ENCODE results near the gene VLDLR. TPM values are rescaled to one million over a fixed set of nuclear protein-coding genes. Genes with fewer than 3 reads are reported as not detected.

The VLDLR gene
- total and polyA plus RNA-seq, 2 of the 13 experiments (the other 11 are each of a cell fraction or from before 2014, with no cell fraction given), result 3.4 to 10.5 TPM

DNA sequence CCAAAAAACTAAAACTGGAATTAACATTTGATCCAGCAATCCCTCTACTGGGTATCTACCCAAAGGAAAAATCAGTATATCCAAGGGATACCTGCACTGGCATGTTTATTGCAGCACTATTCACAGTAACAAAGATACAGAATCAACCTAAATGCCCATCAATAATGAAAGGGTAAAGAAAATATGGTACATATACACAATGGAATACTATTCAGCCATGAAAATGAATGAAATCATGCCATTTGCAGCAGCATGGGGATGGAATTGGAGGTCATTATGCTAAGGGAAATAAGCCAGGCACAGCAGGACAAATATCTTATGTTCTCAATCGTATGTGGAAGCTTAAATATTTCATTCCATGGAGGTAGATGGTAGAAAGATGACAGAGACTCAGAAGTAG, 9.7 kb downstream of the VLDLR start:
- WGBS (ENCODE audit: low lambda C conversion rate), result 38% methylated on average over 1 of the region's 1 CpG
- H3K27me3 ChIP-seq (ENCODE audit: control insufficient read depth in 1 of 2, insufficient read depth in 2 of 2, low read length in 2 of 2), result no peaks in the 10 kb centered on the region
- BruUV-seq (replicated peaks), result no TSS peak
- no peak overlapping the region for H2AFZ ChIP-seq (ENCODE audit: low read length)
- no peak for TF ChIP-seq ZMYM2 (CRISPR knock-in tag; IDR thresholded peaks at IDR 0.05)
- DNase-seq (ENCODE audit: low spot score) (no peak), ATAC-seq (no peak), FAIRE-seq (no peak)
- H4K20me1 ChIP-seq (ENCODE audit: insufficient read depth, low read length), result no peaks in the 10 kb centered on the region
- no peak overlapping the region for H3K4me2 ChIP-seq (ENCODE audit: low read depth, low read length)
- intact Hi-C loops (cut with micrococcal nuclease; ENCODE audit: unreplicated experiment) (no loop called here), in situ Hi-C loops (cut with HindIII; ENCODE audit: extremely low pct_ligation_motif_present, low pct_unique_long_range_greater_than_20kb) (no loop called here)
- no peaks in the 10 kb centered on the region for H3K9me3 ChIP-seq (ENCODE audit: low read length)
- H3K9ac ChIP-seq (ENCODE audit: insufficient read depth, low read depth, low read length), result no peak overlapping the region
- no peaks in the 10 kb centered on the region for H3K4me1 ChIP-seq (ENCODE audit: insufficient read depth, low read length)
- no peaks in the 10 kb centered on the region for H3K79me2 ChIP-seq (ENCODE audit: insufficient read depth, low read length)
- POLR2A ChIA-PET, result no interaction called here
- H3K27ac ChIP-seq (ENCODE audit: extremely low read length, insufficient read depth, low read length), result no peak overlapping the region
- H3K4me3 ChIP-seq (replicated peaks in 1 of 3; ENCODE audit: insufficient read depth in 1 of 3, low read depth in 2 of 3, low read length in 3 of 3), result no peak overlapping the region
- no peaks in the 10 kb centered on the region for H3K36me3 ChIP-seq (replicated peaks in 1 of 2; ENCODE audit: control insufficient read depth in 1 of 2, insufficient read depth in 2 of 2, low read length in 2 of 2)
- CTCF ChIA-PET (ENCODE audit: low intra/inter-chr PET ratio, low total read pairs), result no interaction called here

DNA sequence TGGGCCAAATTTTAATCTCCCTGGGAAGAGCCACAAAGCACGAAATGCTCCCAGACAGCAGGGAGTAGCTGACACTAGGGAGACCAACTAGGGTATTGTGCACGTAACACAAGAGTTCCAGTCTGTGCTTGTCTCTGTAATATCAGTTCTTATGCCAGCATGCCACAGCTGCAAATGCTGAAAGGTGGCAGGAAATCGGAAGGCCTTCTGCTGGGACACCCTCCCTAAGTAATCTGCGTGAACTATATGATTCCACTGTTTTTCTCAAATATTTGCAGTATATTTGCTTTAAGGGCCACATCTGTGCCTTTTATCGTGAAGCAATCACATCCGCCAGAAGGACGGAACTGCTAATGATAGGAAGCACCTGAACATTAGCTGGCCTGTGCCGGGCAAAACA, 12.6 kb downstream of the VLDLR start:
- no TSS peak for BruUV-seq (replicated peaks)
- Histone ChIP-seq H3K4me1 (ENCODE audit: insufficient read depth, low read length) (peaks cover 1% of the 10 kb centered on the region; the same call in 1 of the 2 replicates), H3K27me3 (ENCODE audit: control insufficient read depth in 1 of 2, insufficient read depth in 2 of 2, low read length in 2 of 2) (no peaks in the 10 kb centered on the region), H3K27ac (ENCODE audit: extremely low read length, insufficient read depth, low read length) (no peak overlapping the region), H3K4me3 (replicated peaks in 1 of 3; ENCODE audit: insufficient read depth in 1 of 3, low read depth in 2 of 3, low read length in 3 of 3) (no peak overlapping the region), H4K20me1 (ENCODE audit: insufficient read depth, low read length) (no peaks in the 10 kb centered on the region), H3K4me2 (ENCODE audit: low read depth, low read length) (no peak overlapping the region), H2AFZ (ENCODE audit: low read length) (no peak overlapping the region), H3K36me3 (replicated peaks in 1 of 2; ENCODE audit: control insufficient read depth in 1 of 2, insufficient read depth in 2 of 2, low read length in 2 of 2) (no peaks in the 10 kb centered on the region), H3K9me3 (ENCODE audit: low read length) (no peaks in the 10 kb centered on the region), H3K79me2 (ENCODE audit: insufficient read depth, low read length) (no peaks in the 10 kb centered on the region), H3K9ac (ENCODE audit: insufficient read depth, low read depth, low read length) (no peak overlapping the region)
- in situ Hi-C loops (cut with HindIII; ENCODE audit: extremely low pct_ligation_motif_present, low pct_unique_long_range_greater_than_20kb), result no loop called here
- ATAC-seq, result no peak
- WGBS (ENCODE audit: low lambda C conversion rate), result 84% methylated on average over 7 of the region's 8 CpGs
- ChIA-PET POLR2A (no interaction called here), CTCF (ENCODE audit: low intra/inter-chr PET ratio, low total read pairs) (no interaction called here)
- intact Hi-C loops (cut with micrococcal nuclease; ENCODE audit: unreplicated experiment), result no loop called here
- no peak for DNase-seq (ENCODE audit: low spot score)
- no peak for FAIRE-seq
- TF ChIP-seq ZNF335 (CRISPR knock-in tag; IDR thresholded peaks at IDR 0.05) (no peak), MIER3 (CRISPR knock-in tag; IDR thresholded peaks at IDR 0.05; ENCODE audit: borderline replicate concordance) (no peak), TAF15 (IDR thresholded peaks at IDR 0.05; ENCODE audit: low read depth, low read length, poor library complexity, severe bottlenecking) (no peak), NKX3-1 (CRISPR knock-in tag; IDR thresholded peaks at IDR 0.05) (no peak), ZFP36L2 (CRISPR knock-in tag; IDR thresholded peaks at IDR 0.05) (no peak)
- TF ChIP-seq, protein P1, sequence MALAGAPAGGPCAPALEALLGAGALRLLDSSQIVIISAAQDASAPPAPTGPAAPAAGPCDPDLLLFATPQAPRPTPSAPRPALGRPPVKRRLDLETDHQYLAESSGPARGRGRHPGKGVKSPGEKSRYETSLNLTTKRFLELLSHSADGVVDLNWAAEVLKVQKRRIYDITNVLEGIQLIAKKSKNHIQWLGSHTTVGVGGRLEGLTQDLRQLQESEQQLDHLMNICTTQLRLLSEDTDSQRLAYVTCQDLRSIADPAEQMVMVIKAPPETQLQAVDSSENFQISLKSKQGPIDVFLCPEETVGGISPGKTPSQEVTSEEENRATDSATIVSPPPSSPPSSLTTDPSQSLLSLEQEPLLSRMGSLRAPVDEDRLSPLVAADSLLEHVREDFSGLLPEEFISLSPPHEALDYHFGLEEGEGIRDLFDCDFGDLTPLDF (CRISPR knock-in tag; IDR thresholded peaks at IDR 0.05), result no peak
- TF ChIP-seq, protein P2, sequence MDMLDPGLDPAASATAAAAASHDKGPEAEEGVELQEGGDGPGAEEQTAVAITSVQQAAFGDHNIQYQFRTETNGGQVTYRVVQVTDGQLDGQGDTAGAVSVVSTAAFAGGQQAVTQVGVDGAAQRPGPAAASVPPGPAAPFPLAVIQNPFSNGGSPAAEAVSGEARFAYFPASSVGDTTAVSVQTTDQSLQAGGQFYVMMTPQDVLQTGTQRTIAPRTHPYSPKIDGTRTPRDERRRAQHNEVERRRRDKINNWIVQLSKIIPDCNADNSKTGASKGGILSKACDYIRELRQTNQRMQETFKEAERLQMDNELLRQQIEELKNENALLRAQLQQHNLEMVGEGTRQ (IDR thresholded peaks at IDR 0.05; ENCODE audit: low read depth, low read length), result no peak
- TF ChIP-seq, protein P2 (CRISPR knock-in tag; IDR thresholded peaks at IDR 0.05; ENCODE audit: borderline replicate concordance), result no peak
- TF ChIP-seq, protein P3, sequence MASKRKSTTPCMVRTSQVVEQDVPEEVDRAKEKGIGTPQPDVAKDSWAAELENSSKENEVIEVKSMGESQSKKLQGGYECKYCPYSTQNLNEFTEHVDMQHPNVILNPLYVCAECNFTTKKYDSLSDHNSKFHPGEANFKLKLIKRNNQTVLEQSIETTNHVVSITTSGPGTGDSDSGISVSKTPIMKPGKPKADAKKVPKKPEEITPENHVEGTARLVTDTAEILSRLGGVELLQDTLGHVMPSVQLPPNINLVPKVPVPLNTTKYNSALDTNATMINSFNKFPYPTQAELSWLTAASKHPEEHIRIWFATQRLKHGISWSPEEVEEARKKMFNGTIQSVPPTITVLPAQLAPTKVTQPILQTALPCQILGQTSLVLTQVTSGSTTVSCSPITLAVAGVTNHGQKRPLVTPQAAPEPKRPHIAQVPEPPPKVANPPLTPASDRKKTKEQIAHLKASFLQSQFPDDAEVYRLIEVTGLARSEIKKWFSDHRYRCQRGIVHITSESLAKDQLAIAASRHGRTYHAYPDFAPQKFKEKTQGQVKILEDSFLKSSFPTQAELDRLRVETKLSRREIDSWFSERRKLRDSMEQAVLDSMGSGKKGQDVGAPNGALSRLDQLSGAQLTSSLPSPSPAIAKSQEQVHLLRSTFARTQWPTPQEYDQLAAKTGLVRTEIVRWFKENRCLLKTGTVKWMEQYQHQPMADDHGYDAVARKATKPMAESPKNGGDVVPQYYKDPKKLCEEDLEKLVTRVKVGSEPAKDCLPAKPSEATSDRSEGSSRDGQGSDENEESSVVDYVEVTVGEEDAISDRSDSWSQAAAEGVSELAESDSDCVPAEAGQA (IDR thresholded peaks at IDR 0.05; ENCODE audit: low read depth), result no peak
- TF ChIP-seq, protein P3 (CRISPR knock-in tag; IDR thresholded peaks at IDR 0.05; ENCODE audit: borderline replicate concordance), result no peak
